HUES64 (cell line): ENCODE measurements around the gene NCK2.

Experiments
- H3K27ac ChIP-seq: 2 replicates; pipeline ENCODE4 v1.7.0; 2013; ENCODE audit warnings: low read depth, low read length, inconsistent platforms
- H3K27me3 ChIP-seq: 2 replicates; pipeline ENCODE4 v1.6.1; 2013; ENCODE audit warnings: mild to moderate bottlenecking, low read length; ENCODE audit not compliant: insufficient read depth
- H3K36me3 ChIP-seq: 2 replicates; pipeline ENCODE4 v1.6.1; 2013; ENCODE audit warnings: mild to moderate bottlenecking, low read length; ENCODE audit not compliant: insufficient read depth
- H3K4me1 ChIP-seq: 2 replicates; pipeline ENCODE4 v1.6.1; 2013; ENCODE audit warnings: mild to moderate bottlenecking, low read length, moderate library complexity; ENCODE audit not compliant: insufficient read depth
- H3K4me3 ChIP-seq: 2 replicates; pipeline ENCODE4 v1.5.1; 2013; ENCODE audit warnings: mild to moderate bottlenecking, low read length, moderate library complexity
- H3K9ac ChIP-seq: 2 replicates; pipeline ENCODE4 v1.6.1; 2013; ENCODE audit warnings: mild to moderate bottlenecking, low read depth, low read length
- H3K9me3 ChIP-seq: 2 replicates; pipeline ENCODE4 v1.6.1; 2013; ENCODE audit warnings: low read depth, low read length; ENCODE audit not compliant: insufficient read depth
- WGBS: fragments of 150-250, 120-280 bp; methylation state at CpG from one replicate; pipeline ENCODE4 v1.1.7; 2013; ENCODE audit warnings: missing lambda C conversion rate; 5-methylcytosine and 5-hydroxymethylcytosine counted together

The NCK2 gene

DNA sequence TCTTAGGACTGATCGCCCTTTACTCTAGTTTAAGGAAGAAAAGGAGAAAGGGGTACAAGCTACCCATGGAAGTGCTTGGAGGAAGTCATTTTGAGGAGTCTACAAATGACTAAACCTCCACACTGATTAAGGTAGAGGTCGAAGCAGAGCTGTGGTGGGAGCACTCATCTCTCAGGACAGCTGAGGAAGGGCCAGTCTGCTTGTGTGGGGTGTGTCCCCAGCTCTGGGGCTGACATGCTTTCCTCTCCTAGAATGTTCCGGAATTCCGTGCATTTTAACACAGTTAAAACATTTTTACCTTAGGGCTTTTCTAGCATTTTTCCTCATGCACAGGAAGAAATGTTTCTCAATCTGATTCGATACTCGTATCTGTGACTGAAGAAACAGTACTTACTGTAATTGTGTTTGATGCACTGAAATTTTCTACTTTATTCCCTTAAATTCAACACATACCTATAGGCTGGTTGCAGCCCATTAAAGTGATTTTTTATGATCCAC is 135.1 kb downstream of the NCK2 start:
- no peaks in the 10 kb centered on the region for H3K9me3 ChIP-seq
- H3K9ac ChIP-seq: no peak overlapping the region
- H3K36me3 ChIP-seq: 0 out of 2 replicates have a peak, but pooled peaks cover 4% of the 10 kb centered on the region
- peaks cover 2% of the 10 kb centered on the region; the same call in 1 of the 2 replicates for H3K4me1 ChIP-seq
- H3K27me3 ChIP-seq: no peaks in the 10 kb centered on the region
- no peak overlapping the region for H3K27ac ChIP-seq
- 98% methylated on average over 6 of the region's 6 CpGs for WGBS
- no peak overlapping the region for H3K4me3 ChIP-seq

DNA sequence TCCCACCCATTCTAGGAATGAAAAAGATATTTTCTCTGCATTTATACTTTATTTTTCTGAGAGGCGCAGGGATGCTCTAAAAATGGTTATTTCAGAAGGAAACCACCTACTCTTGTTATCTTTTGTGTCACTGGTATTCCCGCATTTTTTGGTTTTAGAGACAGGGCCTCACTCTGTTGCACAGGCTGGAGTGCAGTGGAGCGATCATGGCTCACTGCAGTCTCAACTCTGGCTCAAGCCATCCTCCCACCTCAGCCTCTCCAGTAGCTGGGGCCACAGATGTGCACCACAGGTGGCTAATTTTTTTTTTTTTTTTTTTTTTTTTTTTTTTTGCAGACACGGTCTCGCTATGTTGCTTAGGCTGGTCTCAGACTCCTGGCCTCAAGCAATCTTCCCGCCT is 135.9 kb downstream of the NCK2 start:
- peaks cover 4% of the 10 kb centered on the region; the same call in 1 of the 2 replicates for H3K4me1 ChIP-seq
- 0 out of 2 replicates have a peak, but pooled peaks cover 4% of the 10 kb centered on the region for H3K36me3 ChIP-seq
- H3K4me3 ChIP-seq: no peak overlapping the region
- WGBS: 95% methylated on average over 6 of the region's 6 CpGs
- no peaks in the 10 kb centered on the region for H3K9me3 ChIP-seq
- no peaks in the 10 kb centered on the region for H3K27me3 ChIP-seq
- H3K9ac ChIP-seq: no peak overlapping the region
- H3K27ac ChIP-seq: no peak overlapping the region

DNA sequence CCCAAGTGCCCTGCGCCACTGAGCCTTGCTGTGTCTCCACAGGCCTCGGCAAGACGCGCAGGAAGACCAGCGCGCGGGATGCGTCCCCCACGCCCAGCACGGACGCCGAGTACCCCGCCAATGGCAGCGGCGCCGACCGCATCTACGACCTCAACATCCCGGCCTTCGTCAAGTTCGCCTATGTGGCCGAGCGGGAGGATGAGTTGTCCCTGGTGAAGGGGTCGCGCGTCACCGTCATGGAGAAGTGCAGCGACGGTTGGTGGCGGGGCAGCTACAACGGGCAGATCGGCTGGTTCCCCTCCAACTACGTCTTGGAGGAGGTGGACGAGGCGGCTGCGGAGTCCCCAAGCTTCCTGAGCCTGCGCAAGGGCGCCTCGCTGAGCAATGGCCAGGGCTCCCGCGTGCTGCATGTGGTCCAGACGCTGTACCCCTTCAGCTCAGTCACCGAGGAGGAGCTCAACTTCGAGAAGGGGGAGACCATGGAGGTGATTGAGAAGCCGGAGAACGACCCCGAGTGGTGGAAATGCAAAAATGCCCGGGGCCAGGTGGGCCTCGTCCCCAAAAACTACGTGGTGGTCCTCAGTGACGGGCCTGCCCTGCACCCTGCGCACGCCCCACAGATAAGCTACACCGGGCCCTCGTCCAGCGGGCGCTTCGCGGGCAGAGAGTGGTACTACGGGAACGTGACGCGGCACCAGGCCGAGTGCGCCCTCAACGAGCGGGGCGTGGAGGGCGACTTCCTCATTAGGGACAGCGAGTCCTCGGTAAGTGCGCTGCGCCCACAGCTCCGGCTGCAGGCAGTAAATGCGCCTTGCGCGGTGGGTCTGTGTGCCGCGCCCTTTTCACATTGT is 136.8 kb downstream of the NCK2 start:
- Histone ChIP-seq H3K27ac (no peak overlapping the region), H3K36me3 (0 out of 2 replicates have a peak, but pooled peaks cover 4% of the 10 kb centered on the region), H3K27me3 (no peaks in the 10 kb centered on the region), H3K4me1 (peaks cover 5% of the 10 kb centered on the region; the same call in 1 of the 2 replicates), H3K9ac (no peak overlapping the region), H3K4me3 (no peak overlapping the region), H3K9me3 (no peaks in the 10 kb centered on the region)
- 97% methylated on average over 79 of the region's 79 CpGs for WGBS

DNA sequence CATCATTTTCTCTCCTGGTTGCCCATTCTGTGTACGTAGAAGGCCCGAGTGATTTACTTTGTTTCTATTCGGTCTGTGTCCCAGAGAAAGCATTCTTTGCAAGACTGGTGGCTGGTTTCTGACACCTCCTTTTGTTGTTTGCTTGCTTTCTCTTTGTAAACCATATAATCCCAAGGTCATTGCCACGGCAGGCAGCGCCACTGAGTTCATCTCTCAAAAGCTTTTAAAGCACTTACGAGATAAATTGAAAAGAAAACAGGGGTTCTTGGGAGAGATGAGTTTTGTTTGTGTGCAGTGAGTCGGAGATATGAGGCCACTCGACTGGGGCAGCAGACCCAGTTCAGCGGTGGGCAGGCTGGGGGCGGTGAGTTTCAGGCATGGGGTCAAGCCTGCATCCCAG is 137.6 kb downstream of the NCK2 start:
- Histone ChIP-seq H3K36me3 (0 out of 2 replicates have a peak, but pooled peaks cover 4% of the 10 kb centered on the region), H3K9ac (no peak overlapping the region), H3K9me3 (no peaks in the 10 kb centered on the region), H3K4me3 (no peak overlapping the region), H3K27ac (no peak overlapping the region), H3K4me1 (peaks cover 5% of the 10 kb centered on the region; the same call in 1 of the 2 replicates), H3K27me3 (no peaks in the 10 kb centered on the region)
- 94% methylated on average over 10 of the region's 10 CpGs for WGBS

DNA sequence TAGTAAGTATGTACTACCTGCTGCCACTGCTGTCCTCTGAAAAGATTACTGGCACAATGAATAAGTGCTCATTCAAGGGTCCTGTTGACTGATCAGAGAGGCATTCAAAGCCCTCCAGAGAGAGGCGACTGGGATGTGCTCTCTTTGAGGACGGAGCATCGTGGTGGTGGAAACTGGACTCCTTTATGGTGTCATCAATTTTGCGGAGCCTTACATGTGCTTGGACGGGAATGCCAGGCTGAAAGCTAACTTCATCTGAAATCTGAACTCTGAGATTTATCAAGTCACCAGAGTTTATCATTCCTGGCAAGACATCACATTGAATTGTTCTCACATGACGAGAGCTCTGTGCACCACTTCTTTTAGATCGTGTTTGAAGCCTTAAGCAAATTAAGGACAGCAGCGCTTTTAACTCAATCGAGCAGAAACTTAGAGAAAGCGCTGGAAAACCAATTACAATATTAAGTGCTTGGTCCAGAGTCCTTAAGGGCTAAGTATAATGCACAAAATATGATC is 138.3 kb downstream of the NCK2 start:
- H3K9ac ChIP-seq: no peak overlapping the region
- no peak overlapping the region for H3K27ac ChIP-seq
- no peak overlapping the region for H3K4me3 ChIP-seq
- peaks cover 5% of the 10 kb centered on the region; the same call in 1 of the 2 replicates for H3K4me1 ChIP-seq
- H3K27me3 ChIP-seq: no peaks in the 10 kb centered on the region
- WGBS: 93% methylated on average over 10 of the region's 10 CpGs
- H3K9me3 ChIP-seq: no peaks in the 10 kb centered on the region
- 0 out of 2 replicates have a peak, but pooled peaks cover 4% of the 10 kb centered on the region for H3K36me3 ChIP-seq

DNA sequence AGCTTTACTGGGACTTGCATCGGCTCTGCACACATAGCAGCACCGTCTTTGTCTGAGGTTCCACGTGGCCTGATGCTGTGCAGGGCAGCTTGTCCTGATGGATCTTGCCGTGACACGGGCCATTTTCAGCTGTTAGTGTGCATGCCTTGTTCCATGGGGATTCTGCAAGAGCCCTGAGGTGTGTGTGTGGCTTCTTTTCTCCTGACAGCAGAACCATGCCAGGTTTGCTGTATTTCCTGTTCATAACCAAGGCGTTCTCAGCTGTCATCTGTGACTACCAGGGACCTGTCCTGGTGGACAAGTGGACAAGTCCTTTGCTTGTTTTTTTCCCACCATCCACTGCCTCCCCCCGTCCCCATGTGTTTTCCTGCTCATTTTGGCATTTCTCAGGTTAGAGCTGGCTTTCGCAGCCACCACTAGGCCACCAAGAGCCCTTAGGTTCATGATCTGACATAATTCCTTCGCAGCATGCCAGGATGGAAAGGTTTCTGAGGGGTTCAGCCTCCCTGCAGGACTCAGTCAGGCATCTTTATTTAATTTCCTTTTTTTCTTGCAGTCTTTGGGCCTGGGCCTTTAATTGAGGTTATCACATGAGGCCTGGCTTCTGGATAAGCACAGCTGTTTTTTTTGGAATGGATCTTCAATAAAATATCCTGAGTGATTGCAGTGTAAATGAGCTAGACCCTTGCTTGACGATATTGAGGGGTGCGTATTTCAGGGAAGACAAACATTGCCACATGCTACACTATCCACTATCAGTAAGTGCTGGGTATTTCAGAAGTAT is 139.4 kb downstream of the NCK2 start:
- 95% methylated on average over 9 of the region's 11 CpGs for WGBS
- Histone ChIP-seq H3K27me3 (no peaks in the 10 kb centered on the region), H3K27ac (no peak overlapping the region), H3K4me1 (peaks cover 5% of the 10 kb centered on the region; the same call in 1 of the 2 replicates), H3K36me3 (0 out of 2 replicates have a peak, but pooled peaks cover 6% of the 10 kb centered on the region), H3K9ac (no peak overlapping the region), H3K9me3 (peaks cover 3% of the 10 kb centered on the region; the same call in 1 of the 2 replicates), H3K4me3 (no peak overlapping the region)

DNA sequence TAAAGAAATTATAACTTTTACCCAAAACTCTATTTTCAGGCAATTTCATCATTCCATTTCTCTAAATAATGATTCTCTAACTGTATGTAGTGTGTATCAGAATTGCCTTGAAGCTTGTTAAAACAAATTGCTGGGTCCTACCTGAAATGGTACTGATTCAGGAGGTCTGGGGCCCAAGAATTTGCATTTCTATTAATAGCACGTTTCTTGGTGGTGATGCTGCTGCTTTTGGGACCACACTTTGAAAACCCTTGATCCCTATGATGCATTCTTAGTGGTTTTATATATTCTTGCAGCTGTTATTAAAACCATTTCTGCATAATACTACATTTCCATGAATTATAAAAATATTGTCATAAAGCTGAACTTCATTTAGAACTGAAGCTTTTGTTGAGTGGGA is 140.7 kb downstream of the NCK2 start:
- peaks cover 3% of the 10 kb centered on the region; the same call in 1 of the 2 replicates for H3K9me3 ChIP-seq
- H3K4me3 ChIP-seq: no peak overlapping the region
- peaks cover 5% of the 10 kb centered on the region; the same call in 1 of the 2 replicates for H3K4me1 ChIP-seq
- H3K9ac ChIP-seq: no peak overlapping the region
- H3K27me3 ChIP-seq: no peaks in the 10 kb centered on the region
- H3K36me3 ChIP-seq: 0 out of 2 replicates have a peak, but pooled peaks cover 6% of the 10 kb centered on the region
- H3K27ac ChIP-seq: no peak overlapping the region
- WGBS: 47% methylated on average over 1 of the region's 1 CpG

DNA sequence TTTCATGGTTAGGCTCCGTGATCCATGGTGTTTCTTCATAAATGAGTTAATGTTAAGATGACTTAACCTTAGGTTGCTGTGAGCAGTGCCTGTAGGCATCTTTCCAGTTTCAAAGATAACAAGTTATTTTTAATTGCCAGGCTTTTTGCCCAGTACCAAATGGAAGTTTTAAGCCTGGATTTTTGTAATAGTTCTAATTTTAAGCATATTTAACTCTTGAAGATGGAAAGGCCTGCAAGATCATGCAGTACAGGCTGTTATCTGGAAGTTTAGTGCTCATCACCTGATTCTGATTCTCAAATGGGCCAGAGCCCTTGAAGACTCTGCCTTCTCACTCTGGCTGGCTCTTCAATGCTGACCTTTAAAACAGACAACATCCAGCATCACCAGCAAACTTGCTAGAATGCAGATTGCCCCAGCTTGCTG is 141.3 kb downstream of the NCK2 start:
- peaks cover 11% of the 10 kb centered on the region; the same call in 1 of the 2 replicates for H3K4me1 ChIP-seq
- no peak overlapping the region for H3K9ac ChIP-seq
- H3K36me3 ChIP-seq: 0 out of 2 replicates have a peak, but pooled peaks cover 6% of the 10 kb centered on the region
- peaks cover 3% of the 10 kb centered on the region; the same call in 1 of the 2 replicates for H3K9me3 ChIP-seq
- H3K4me3 ChIP-seq: no peak overlapping the region
- H3K27ac ChIP-seq: no peak overlapping the region
- WGBS: 97% methylated on average over 1 of the region's 1 CpG
- no peaks in the 10 kb centered on the region for H3K27me3 ChIP-seq

DNA sequence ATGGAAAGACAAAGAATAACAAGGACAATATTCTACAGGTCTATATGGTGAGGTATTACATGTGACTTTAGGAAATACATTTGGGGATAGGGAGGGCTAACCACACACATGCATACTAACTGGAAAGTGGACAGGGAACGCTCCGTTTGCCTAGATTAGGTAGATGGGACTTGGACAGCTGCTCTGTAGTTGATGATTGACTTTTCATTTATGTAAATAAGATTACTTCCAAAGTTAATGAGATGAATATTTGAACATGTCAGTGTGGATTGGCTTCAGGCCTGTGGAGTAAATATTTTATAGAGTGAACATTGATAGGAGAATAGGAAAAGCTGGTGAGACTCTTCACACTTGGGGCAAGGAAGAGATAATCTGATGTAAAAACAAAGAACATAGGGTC is 142.0 kb downstream of the NCK2 start:
- no peak overlapping the region for H3K4me3 ChIP-seq
- H3K9me3 ChIP-seq: peaks cover 3% of the 10 kb centered on the region; the same call in 1 of the 2 replicates
- peaks cover 11% of the 10 kb centered on the region; the same call in 1 of the 2 replicates for H3K4me1 ChIP-seq
- no peak overlapping the region for H3K9ac ChIP-seq
- H3K27me3 ChIP-seq: no peaks in the 10 kb centered on the region
- 94% methylated on average over 2 of the region's 2 CpGs for WGBS
- H3K36me3 ChIP-seq: 0 out of 2 replicates have a peak, but pooled peaks cover 6% of the 10 kb centered on the region
- H3K27ac ChIP-seq: no peak overlapping the region

DNA sequence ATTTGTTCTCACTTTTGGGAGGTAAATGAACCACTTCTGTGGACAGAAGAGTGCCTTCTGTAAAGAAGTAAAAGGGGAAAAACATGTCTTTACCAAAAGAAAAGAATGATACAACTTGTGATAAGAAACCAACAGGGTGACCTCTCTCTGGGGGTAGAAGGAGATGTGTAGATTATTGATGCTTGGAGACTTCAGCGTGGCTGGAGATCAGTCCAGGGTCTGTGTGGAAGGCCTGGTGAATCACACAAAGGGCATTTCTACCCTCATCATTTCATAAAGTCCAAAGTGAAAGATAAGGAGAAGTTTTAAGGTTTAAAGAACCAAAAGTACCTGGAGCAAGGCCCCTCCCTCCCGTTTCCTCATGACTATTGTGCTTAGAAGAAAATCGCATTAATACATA is 142.5 kb downstream of the NCK2 start:
- Histone ChIP-seq H3K27me3 (no peaks in the 10 kb centered on the region), H3K27ac (no peak overlapping the region), H3K4me3 (no peak overlapping the region), H3K9me3 (peaks cover 3% of the 10 kb centered on the region; the same call in 1 of the 2 replicates), H3K36me3 (0 out of 2 replicates have a peak, but pooled peaks cover 2% of the 10 kb centered on the region), H3K4me1 (peaks cover 11% of the 10 kb centered on the region; the same call in 1 of the 2 replicates), H3K9ac (no peak overlapping the region)
- 95% methylated on average over 2 of the region's 3 CpGs for WGBS
